GM12891 (cell line): ENCODE results near the gene FLAD1.

Experiments
- PAX5 ChIP-seq: IDR thresholded peaks from 2 replicates; pipeline ENCODE4 v1.6.1; 2011; ENCODE audit warnings: low read length, moderate library complexity, mild to moderate bottlenecking; ENCODE audit not compliant: insufficient read depth, severe bottlenecking
- POLR2A ChIP-seq: IDR thresholded peaks from 2 replicates; pipeline ENCODE4 v1.6.1; 2011; ENCODE audit warnings: low read depth, low read length, control low read depth
- POLR2AphosphoS5 ChIP-seq: IDR thresholded peaks from 2 replicates; pipeline ENCODE4 v1.6.1; 2011; ENCODE audit warnings: low read depth, low read length, control low read depth
- POU2F2 ChIP-seq: IDR thresholded peaks from 2 replicates; pipeline ENCODE4 v1.6.1; 2011; ENCODE audit warnings: low read depth, mild to moderate bottlenecking, control low read depth, low read length, moderate library complexity
- TAF1 ChIP-seq: IDR thresholded peaks from 2 replicates; pipeline ENCODE4 v1.6.1; 2011; ENCODE audit warnings: low read depth, low read length, control low read depth

DNA sequence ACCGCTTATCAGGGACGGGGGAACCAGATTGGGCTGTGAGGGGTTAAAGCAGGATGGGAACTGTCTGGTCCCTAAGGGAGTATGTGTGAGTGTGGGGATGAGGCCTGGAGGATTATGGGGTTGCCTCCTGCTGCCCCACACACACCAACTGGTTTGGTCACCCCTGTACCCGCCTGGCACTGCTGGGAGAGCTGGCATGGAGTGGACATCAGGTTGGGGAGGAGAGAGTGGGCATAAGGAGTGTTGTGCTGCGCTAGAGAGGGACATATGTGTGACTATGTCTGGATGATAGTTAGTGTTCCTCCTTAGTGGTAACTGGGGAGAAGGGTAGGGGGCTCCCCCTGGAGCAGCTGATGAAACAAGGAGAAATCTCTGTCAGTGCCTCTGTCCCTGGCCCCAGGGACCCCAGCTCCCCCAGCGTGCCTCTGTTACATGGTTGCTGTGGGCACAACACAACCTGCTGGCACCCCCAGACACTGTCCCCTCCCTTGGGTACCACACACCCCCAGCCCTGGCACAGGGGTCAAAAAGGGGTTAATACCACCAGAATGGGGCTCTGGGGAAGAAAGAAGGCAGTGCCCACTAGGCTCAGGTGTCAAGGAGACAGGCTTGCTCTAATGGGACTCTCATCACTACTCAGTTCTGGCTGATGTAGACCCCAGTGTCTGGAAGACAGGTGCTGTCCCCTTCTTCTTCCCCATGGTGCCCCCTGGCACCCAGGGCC lies 21.4 kb downstream of the FLAD1 start:
- no peak for TF ChIP-seq POLR2A
- TF ChIP-seq POLR2AphosphoS5 = no peak
- TF ChIP-seq POU2F2 = no peak
- TF ChIP-seq PAX5 = no peak
- TF ChIP-seq TAF1 = no peak
